GM19025 (cell line): ENCODE measurements around the gene SAMD9.
"Not testable (repeated sequence)": the region's sequence is repeated elsewhere in the genome, so short reads cannot be mapped to it uniquely, and the experiment has no call there.

Experiments
- ATAC-seq: cut with Tn5 transposase; IDR thresholded peaks from one replicate; pipeline ENCODE4 v1.9.1; 2021; ENCODE audit warnings: mild to moderate bottlenecking, low read depth, moderate library complexity; ENCODE audit not compliant: unreplicated experiment

Gene SAMD9

GRCh38 chr7:93120592-93121549, 3.1 kb upstream of the SAMD9 start:
- no peak for ATAC-seq

DNA sequence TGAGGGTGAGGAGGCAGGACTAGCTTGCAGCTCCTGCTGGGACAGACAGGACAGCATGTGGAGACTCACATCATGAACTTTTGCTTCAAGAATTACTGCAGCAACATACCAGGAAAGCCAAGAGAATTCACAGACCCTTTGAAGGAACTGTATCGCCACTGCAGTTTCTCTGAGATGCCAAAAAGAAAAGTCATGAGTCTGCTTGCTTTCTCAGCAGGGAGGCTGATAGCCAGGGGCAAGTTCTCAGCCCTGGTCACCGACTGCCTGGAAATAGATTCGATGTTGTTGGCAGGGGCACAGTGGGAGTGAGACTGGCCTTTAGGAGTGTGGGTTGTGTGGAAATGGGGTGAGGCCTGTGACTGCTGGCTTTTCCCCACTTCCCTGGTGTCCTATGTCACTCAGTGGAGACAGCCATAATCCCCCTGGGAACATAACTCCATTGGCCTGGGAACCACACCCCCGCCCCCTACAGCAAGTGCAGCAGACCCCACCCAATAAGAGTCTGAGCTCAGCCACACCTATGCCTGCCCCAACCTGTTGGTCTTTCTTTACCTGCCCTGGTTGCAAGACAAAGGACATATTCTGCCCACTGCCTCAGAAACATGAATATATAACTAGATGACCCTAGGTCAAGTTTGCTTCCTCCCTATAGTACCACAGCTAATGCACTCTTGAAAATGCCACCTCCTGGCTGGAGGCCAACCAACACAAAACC, 1.6 kb upstream of the SAMD9 start:
- no peak for ATAC-seq

DNA sequence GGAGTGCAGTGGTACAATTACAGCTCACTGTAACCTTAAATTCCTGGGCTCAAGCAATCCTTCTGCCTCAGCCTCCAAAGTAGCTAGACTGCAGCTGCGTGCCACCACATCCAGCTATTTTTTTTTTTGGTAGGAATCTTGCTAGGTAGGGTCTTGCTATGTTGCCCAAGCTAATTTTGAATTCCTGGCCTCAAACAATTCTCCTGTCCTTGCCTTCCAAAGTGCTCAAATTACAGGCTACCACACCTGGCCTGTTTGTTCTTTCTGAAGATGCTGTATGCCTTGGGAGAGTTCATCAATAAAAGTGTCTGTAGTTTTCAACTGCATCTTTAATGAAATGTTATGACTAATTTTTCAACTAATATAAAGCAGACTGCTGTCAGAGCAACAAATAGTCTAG, 452 bp downstream of the SAMD9 start:
- no peak for ATAC-seq

DNA sequence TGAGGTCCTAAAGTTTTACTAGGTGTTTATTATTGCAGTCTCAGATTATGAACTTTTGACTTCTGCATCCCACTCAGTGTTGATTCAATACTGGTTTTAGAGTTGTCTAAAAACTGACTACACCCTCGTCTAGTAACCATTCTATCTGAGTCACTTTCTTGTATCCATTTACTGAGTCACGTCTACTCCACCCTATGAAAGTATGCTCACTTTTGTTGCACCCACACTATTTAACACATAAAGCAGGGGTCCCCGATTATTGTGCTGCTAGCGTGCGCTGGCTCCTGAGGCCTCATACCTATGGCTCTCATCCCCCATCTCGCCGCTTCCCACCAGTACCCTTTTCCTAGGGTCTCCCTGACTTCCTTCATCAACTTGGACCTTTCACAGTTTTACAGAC, 2.0 kb downstream of the SAMD9 start:
- no peak for ATAC-seq

- no peak for ATAC-seq
Measured at GRCh38 chr7:93108003-93108402, 9.8 kb downstream of the SAMD9 start.

DNA sequence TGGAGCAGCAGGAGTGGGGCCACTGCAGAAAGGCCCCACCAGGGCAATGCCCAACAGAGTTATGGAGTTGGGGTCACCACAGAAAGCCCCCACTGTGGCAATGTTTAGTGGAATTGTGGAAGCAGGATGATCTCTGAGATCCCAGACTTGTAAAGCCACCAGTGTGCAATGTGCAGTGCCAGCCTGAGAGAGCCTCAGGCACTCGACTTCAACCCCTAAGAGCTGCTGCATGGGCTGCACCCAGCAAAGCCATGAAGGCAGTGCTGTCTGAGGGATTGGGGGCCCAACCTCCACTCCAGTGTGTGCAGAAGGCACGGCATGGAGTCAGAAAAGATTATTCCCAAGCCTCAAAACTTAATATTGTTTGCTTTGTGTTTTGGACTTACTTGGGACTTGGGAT, 20.4 kb downstream of the SAMD9 start:
- ATAC-seq = no peak

DNA sequence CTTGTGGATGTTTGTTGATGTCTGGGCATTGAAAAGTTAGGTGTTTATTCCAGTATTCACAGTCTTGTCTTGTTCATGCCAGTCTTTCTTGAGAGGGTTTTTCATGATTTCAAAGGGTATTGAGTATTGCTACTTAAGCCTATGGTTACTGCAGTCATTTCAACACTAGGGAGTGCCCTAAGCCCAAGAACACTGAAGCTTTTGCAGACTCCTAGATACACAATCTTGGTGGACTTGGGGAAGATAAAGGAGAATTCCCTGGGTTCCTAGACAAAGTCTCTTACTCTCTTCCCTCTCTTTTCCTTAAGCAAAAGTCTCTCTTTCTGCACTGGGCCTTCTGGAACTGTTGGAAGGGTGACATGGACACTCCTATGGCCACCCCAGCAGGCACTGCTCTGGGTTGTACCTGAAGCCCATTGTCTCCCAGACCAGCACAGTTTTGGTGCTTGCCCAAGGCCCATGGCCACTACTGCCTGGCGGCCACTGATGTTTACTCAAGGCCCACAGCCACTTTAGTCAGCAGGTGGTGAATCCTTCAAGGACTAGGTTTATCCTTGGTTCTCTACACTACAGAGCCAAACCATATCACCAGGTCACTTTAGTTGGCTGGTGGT, 24.9 kb downstream of the SAMD9 start:
- ATAC-seq = no peak

DNA sequence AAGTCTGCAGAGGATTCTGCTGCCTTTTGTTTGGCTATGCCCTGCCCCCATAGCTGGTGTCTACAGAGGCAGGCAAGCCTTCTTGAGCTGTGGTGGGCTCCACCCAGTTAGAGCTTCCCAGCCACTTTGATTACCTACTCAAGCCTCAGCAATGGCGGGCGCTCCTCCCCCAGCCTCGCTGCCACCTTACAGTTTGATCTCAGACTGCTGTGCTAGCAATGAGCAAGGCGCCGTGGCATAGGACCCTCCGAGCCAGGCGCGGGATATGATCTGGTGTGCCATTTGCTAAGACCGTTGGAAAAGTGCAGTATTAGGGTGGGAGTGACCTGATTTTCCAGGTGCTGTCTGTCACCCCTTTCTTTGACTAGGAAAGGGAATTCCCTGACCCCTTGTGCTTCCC, 44.4 kb downstream of the SAMD9 start:
- not testable (repeated sequence) for ATAC-seq

DNA sequence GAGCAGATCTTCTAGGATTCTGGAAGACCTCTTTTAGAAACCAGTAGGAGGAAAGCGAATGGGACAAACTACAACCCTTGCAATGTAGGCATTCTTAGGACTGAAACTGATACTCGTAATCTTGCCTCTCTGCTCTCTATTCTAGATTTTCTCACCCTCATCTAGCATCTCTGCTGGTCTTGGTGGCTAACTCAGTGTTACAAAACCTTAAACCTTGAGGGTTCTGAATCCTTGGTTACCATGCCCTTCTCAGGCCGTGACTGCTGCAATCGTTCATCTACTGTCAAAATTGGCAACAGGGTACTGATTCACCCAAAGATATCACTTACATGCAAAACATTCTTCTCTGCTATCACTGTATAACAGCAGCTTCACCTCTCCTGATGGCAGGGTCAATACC, 55.2 kb downstream of the SAMD9 start:
- no peak for ATAC-seq

GRCh38 chr7:93060865-93061264, 56.9 kb downstream of the SAMD9 start:
- ATAC-seq = no peak

- ATAC-seq = no peak
Measured at GRCh38 chr7:93060025-93060424, 57.8 kb downstream of the SAMD9 start.

DNA sequence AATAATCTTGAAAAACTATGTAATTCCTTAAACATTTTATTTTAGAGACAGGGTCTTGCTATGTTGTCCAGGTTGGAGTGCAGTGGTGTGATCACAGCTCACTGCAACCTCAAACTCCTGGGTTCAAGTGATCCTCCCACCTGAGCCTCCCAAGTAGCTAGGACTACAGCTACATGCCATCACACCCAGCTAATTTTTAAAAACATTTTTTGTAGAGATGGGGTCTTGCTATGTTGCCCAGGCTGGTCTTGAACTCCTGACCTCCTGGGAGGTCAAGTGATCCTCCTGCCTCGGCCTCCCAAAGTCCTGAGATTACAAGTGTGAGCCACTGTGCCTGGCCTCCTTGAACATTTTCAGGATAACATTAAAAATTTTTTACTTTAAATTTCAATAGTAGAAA, 61.2 kb downstream of the SAMD9 start:
- ATAC-seq = not testable (repeated sequence)

DNA sequence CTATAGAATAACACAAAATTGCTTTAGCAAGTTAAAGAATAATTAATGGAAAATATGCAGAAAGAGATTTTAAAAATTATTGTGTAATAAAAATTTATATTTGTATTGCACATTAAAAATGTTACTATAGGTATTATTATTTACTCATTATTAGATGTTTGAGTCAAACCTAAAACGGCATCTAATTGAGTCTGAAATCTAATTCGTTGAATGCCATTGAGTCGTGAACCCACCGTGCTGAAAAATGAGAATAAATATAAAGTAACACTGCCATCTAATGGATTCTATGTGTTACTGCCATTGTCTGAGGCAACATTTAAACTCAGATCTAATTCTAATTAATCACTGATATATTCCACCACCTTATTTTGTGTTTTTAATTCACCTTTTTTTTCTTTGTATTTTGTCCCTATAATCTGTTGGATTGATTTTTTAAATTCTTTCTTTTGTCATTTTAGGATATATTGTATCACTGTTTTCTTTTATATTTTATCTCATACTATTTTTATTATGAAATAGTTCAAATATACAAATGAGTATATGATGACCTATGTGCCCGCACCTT, 62.2 kb downstream of the SAMD9 start:
- ATAC-seq = no peak

- ATAC-seq = no peak
Measured at GRCh38 chr7:93054975-93055374, 62.8 kb downstream of the SAMD9 start.

DNA sequence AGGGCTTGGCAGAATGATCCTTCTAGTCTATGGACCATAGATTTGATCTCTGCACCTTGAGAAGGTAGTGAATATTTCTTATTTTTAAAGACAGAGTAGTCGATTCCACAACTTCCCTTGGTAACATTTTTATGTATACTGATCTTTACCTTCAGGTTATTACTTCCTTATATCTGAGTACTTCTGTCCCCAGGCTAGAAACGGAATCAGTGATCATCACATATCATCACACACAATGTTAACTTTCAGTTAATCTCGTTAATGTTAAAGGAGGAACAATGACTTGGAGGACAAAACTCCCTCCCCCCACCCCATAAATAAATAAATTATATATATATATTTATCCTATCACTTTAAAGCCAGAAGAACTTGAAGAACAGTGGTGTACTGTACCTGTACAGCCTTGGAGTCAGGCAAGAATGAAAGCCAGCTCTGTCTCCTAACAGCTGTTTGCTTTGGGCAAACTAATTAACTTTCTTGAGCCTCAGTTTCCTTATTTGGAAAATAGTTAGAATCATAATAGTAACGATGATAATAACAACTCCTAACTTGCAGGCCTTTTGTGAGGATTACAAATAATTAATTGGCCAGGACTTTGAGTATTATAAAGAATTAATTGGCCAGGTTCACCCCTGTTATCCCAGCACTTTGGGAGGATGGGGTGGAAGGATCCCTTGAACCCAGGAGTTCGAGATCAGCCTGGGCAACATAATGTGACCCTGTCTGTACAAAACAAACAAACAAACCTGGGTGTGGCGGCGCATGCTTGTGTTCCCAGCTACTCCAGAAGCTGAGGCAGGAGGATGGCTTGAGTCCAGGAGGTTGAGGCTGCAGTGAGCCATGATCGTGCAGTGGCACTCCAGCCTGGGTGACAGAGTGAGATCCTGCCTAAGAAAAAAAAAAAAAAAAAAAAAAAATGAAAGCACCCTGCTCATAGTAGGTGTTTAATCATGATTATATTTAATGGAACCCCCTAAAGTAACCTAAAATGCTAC, 63.5 kb downstream of the SAMD9 start:
- ATAC-seq = no peak

GRCh38 chr7:93053209-93053948, 64.4 kb downstream of the SAMD9 start:
- no peak for ATAC-seq

DNA sequence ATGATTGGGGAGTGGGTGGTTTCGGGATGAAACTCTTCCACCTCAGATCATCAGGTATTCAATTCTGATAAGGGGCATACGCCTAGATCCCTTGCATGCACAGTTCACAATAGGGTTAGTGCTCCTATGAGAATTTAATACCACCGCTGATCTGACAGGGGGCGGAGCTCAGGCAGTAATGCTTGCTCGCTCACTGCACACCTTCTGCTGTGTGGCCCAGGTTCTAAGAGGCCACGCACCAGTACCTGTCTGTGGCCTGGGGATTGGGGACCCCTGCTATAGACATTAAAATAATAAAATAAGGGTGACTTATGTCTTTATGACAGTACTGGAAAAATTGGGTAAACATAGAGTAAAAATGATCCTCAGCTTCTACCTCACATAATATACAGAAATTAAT, 66.1 kb downstream of the SAMD9 start:
- no peak for ATAC-seq
